Mesodermal cell (in vitro differentiated cells): Measurements from ENCODE around the gene OLFML2A.

ENCODE experiments used
- H3K27ac ChIP-seq: 2 replicates; pipeline ENCODE4 v1.7.0; 2013; ENCODE audit warnings: mild to moderate bottlenecking, low read depth, low read length, moderate library complexity; ENCODE audit not compliant: severe bottlenecking
- H3K36me3 ChIP-seq: 2 replicates; pipeline ENCODE4 v1.7.1; 2013; ENCODE audit warnings: mild to moderate bottlenecking, low read length, moderate library complexity; ENCODE audit not compliant: control insufficient read depth, insufficient read depth
- H3K4me1 ChIP-seq: one replicate; pipeline ENCODE4 v1.7.1; 2013; ENCODE audit warnings: mild to moderate bottlenecking, low read length; ENCODE audit not compliant: insufficient read depth, control insufficient read depth, poor library complexity, severe bottlenecking
- H3K4me3 ChIP-seq: 2 replicates; pipeline ENCODE4 v1.7.0; 2013; ENCODE audit warnings: low read length, control low read depth, mild to moderate bottlenecking; ENCODE audit not compliant: insufficient read depth, poor library complexity, severe bottlenecking; ENCODE audit errors: extremely low read depth
- H3K9me3 ChIP-seq: 2 replicates; pipeline ENCODE4 v1.7.1; 2013; ENCODE audit warnings: mild to moderate bottlenecking, low read length, moderate library complexity; ENCODE audit not compliant: control insufficient read depth
- WGBS, 2 experiments: methylation state at CpG; one replicate each; pipeline ENCODE4 v1.1.5; 2013; ENCODE audit warnings: missing lambda C conversion rate in 2 of 2; ENCODE audit not compliant: insufficient coverage in 2 of 2; 5-methylcytosine and 5-hydroxymethylcytosine counted together

The OLFML2A gene

DNA sequence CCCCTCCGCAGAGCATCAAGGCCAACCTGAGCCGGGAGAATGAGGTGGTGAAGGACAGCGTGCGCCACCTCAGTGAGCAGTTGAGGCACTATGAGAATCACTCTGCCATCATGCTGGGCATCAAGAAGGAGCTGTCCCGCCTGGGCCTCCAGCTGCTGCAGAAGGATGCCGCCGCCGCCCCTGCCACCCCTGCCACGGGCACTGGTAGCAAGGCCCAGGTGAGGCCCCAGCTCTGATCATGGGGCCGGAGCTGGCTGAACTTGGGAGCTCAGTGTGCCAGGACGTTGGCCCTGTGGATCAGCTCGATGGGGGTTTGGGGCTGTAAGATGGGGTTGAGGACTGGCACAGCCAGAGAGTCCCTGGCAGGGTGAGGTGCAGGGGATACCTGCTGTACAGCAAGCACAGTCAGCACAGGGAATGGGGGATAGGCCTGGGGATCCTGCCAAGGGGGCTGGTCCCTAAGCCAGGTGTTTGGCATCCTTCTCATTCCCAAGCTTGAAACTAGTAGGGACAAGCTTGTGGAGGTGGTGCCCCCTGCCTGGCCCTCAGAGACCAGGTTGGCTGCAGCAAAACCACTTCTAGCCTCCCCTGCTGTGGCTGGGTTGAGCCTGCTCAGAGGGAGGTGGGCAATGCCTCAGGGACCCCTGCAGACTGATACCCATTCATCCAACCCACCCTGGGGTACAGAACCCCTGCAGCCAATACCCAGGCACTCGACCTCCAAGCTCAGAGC is 22.5 kb downstream of the OLFML2A start:
- Histone ChIP-seq H3K36me3 (no peaks in the 10 kb centered on the region), H3K27ac (no peak overlapping the region), H3K4me1 (peaks cover 19% of the 10 kb centered on the region), H3K4me3 (no peak overlapping the region), H3K9me3 (no peaks in the 10 kb centered on the region)
- 86 to 87% methylated on average over 11 to 12 of the region's 13 CpGs for WGBS, 2 experiments

GRCh38 chr9:124800306-124801259 is 23.6 kb downstream of the OLFML2A start:
- WGBS, 2 experiments: 77 to 81% methylated on average over 11 to 15 of the region's 15 CpGs
- peaks cover 13% of the 10 kb centered on the region for H3K4me1 ChIP-seq
- H3K27ac ChIP-seq: no peak overlapping the region
- no peaks in the 10 kb centered on the region for H3K36me3 ChIP-seq
- no peaks in the 10 kb centered on the region for H3K9me3 ChIP-seq
- H3K4me3 ChIP-seq: no peak overlapping the region

DNA sequence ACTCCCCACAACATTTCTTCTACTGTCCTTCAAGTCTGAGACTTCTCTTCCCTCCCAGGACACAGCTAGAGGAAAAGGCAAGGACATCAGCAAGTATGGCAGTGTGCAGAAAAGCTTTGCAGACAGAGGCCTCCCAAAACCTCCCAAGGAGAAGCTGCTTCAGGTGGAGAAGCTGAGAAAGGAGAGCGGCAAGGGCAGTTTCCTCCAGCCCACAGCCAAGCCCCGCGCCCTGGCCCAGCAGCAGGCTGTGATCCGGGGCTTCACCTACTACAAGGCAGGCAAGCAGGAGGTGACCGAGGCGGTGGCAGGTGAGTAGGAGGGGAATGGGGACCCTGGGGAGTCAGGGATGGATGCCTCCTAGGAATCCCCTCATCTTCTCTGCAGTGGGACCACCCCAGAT is 24.4 kb downstream of the OLFML2A start:
- H3K4me1 ChIP-seq: peaks cover 6% of the 10 kb centered on the region
- no peaks in the 10 kb centered on the region for H3K36me3 ChIP-seq
- H3K4me3 ChIP-seq: no peak overlapping the region
- WGBS, 2 experiments: 96% methylated on average over 4 of the region's 6 CpGs; no CpG with 5 or more reads in 1 of the 2 experiments
- no peak overlapping the region for H3K27ac ChIP-seq
- no peaks in the 10 kb centered on the region for H3K9me3 ChIP-seq

- H3K4me3 ChIP-seq: no peak overlapping the region
- 93 to 100% methylated on average over 2 to 3 of the region's 3 CpGs for WGBS, 2 experiments
- H3K36me3 ChIP-seq: no peaks in the 10 kb centered on the region
- no peak overlapping the region for H3K27ac ChIP-seq
- no peaks in the 10 kb centered on the region for H3K4me1 ChIP-seq
- H3K9me3 ChIP-seq: no peaks in the 10 kb centered on the region
Observed at GRCh38 chr9:124802426-124802825, 25.5 kb downstream of the OLFML2A start.

DNA sequence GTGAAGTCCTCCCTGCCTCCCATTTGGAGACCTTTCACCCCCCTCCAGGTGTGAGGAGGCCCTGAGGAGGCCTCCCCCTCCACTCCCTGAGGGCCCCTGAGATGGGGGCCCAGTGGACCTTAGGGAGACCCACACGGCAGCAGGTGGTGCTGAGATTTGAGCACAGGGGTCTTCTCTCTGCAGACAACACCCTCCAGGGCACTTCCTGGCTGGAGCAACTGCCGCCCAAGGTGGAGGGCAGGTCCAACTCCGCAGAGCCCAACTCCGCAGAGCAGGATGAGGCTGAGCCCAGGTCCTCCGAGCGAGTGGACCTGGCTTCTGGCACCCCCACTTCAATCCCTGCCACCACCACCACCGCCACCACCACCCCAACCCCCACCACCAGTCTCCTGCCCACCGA is 27.0 kb downstream of the OLFML2A start:
- no peaks in the 10 kb centered on the region for H3K36me3 ChIP-seq
- no peak overlapping the region for H3K4me3 ChIP-seq
- peaks cover 7% of the 10 kb centered on the region for H3K4me1 ChIP-seq
- WGBS, 2 experiments: 98% methylated on average over 6 of the region's 8 CpGs; no CpG with 5 or more reads in 1 of the 2 experiments
- no peaks in the 10 kb centered on the region for H3K9me3 ChIP-seq
- no peak overlapping the region for H3K27ac ChIP-seq

DNA sequence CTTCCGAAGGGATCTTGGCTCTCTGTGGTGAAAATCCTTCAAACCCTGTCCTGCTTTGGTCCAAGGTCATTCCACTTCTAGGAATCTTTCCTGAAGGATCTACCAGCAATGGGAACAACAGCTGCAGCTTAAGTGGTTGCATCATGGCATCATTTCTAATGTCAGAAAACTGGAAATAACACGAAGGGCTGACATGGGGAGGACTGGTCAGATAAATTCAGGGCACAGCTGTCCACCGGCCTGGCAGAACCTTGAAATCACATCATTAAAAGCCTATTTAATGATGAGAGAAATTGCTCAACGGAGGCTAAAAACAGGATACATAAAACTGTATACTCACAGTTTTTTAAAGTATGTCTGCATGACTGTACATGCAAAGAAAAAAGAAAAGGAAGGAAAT is 28.3 kb downstream of the OLFML2A start:
- H3K36me3 ChIP-seq: no peaks in the 10 kb centered on the region
- 100% methylated on average over 2 of the region's 4 CpGs for WGBS, 2 experiments
- no peaks in the 10 kb centered on the region for H3K9me3 ChIP-seq
- H3K27ac ChIP-seq: no peak overlapping the region
- H3K4me3 ChIP-seq: no peak overlapping the region
- H3K4me1 ChIP-seq: peaks cover 14% of the 10 kb centered on the region

GRCh38 chr9:124808246-124808956 is 31.5 kb downstream of the OLFML2A start:
- WGBS, 2 experiments: 91 to 96% methylated on average over 11 to 12 of the region's 12 CpGs
- no peaks in the 10 kb centered on the region for H3K9me3 ChIP-seq
- no peak overlapping the region for H3K27ac ChIP-seq
- H3K36me3 ChIP-seq: no peaks in the 10 kb centered on the region
- peaks cover 38% of the 10 kb centered on the region for H3K4me1 ChIP-seq
- no peak overlapping the region for H3K4me3 ChIP-seq

GRCh38 chr9:124809211-124809610 is 32.3 kb downstream of the OLFML2A start:
- H3K4me1 ChIP-seq: peaks cover 46% of the 10 kb centered on the region
- H3K36me3 ChIP-seq: no peaks in the 10 kb centered on the region
- H3K9me3 ChIP-seq: no peaks in the 10 kb centered on the region
- 94 to 96% methylated on average over 6 of the region's 6 CpGs for WGBS, 2 experiments
- peak overlapping the region; percentile 41 for H3K27ac ChIP-seq
- no peak overlapping the region for H3K4me3 ChIP-seq

GRCh38 chr9:124809741-124810500 is 33.0 kb downstream of the OLFML2A start:
- Histone ChIP-seq H3K4me1 (peaks cover 50% of the 10 kb centered on the region), H3K4me3 (no peak overlapping the region), H3K27ac (peak overlapping the region; percentile 98), H3K36me3 (no peaks in the 10 kb centered on the region), H3K9me3 (no peaks in the 10 kb centered on the region)
- 96 to 98% methylated on average over 58 to 59 of the region's 60 CpGs for WGBS, 2 experiments
